T-cell (primary cell): ENCODE results near the gene SSBP4. TPM values are rescaled to one million over a fixed set of nuclear protein-coding genes. Genes with fewer than 3 reads are reported as not detected.

Experiments
- ATAC-seq, 4 experiments: fragments of 200-7000 bp in 3 of 4; fragments of 150-1000 bp in 1 of 4; cut with Tn5 transposase; replicated peaks in 1 of 4; 1 replicate in 3 of 4; 2 replicates in 1 of 4; pipeline ENCODE4 v1.10.0; 2021; ENCODE audit warnings: moderate library complexity in 3 of 4, mild to moderate bottlenecking in 2 of 4, moderate number of reproducible peaks in 1 of 4
- CTCF ChIA-PET, 2 donors: fragments of 300-600 bp; sonication (Branson Sonifier 250); formaldehyde crosslinking; loops; one replicate each; lab custom pipeline; 2022; ENCODE audit warnings: antibody characterized with exemption in 2 of 2; lab: Charles Lee
- POLR2A ChIA-PET, 2 donors: fragments of 300-600 bp; sonication (Branson Sonifier 250); formaldehyde crosslinking; loops; one replicate each; lab custom pipeline; 2022; ENCODE audit warnings: antibody characterized with exemption in 2 of 2; lab: Charles Lee
- DNase-seq, 35 experiments: peaks; one replicate each; pipeline versions ENCODE4 v3.0.0 to v3.0.0-alpha.2; 2013 to 2023
- H3K27ac ChIP-seq: one replicate; pipeline ENCODE4 v1.5.1; 2013; ENCODE audit warnings: low read length
- H3K27me3 ChIP-seq, 2 experiments: replicated peaks in 1 of 2; 1 replicate in 1 of 2; 2 replicates in 1 of 2; pipeline versions ENCODE4 v1.6.1 to v1.7.0; 2013; ENCODE audit warnings: low read length in 1 of 2, mixed read lengths in 1 of 2; ENCODE audit not compliant: control insufficient read depth in 2 of 2, insufficient read depth in 2 of 2; ENCODE audit errors: extremely low read depth in 1 of 2
- H3K36me3 ChIP-seq, 2 donors: 1 replicate in 1 of 2; 2 replicates in 1 of 2; pipeline versions ENCODE4 v1.6.1 to v1.7.0; 2013; ENCODE audit warnings: low read length in 1 of 2; ENCODE audit not compliant: control insufficient read depth in 2 of 2, insufficient read depth in 1 of 2; ENCODE audit errors: extremely low read depth in 1 of 2
- H3K4me1 ChIP-seq, 2 experiments: 1 replicate in 1 of 2; 2 replicates in 1 of 2; pipeline versions ENCODE4 v1.6.1 to v1.7.0; 2013; ENCODE audit warnings: low read length in 2 of 2, mixed read lengths in 1 of 2; ENCODE audit not compliant: insufficient read depth in 2 of 2, control insufficient read depth in 1 of 2; ENCODE audit errors: extremely low read depth in 1 of 2
- H3K4me3 ChIP-seq, 2 donors: 1 replicate in 1 of 2; 2 replicates in 1 of 2; pipeline versions ENCODE4 v1.5.1 to v1.7.0; 2013; ENCODE audit warnings: mild to moderate bottlenecking in 2 of 2, low read length in 1 of 2, moderate library complexity in 1 of 2; ENCODE audit not compliant: control insufficient read depth in 1 of 2; ENCODE audit errors: extremely low read depth in 1 of 2
- H3K9me3 ChIP-seq: 2 replicates; pipeline ENCODE4 v1.7.0; 2013
- H3K27ac Mint-ChIP-seq, 2 donors: one replicate each; pipeline ENCODE4 v1.8.0; 2020 to 2021; ENCODE audit warnings: mild to moderate bottlenecking in 2 of 2, mixed read lengths in 2 of 2
- H3K27me3 Mint-ChIP-seq, 2 donors: one replicate each; pipeline ENCODE4 v1.8.0; 2021 to 2022; ENCODE audit warnings: mixed read lengths in 2 of 2
- H3K36me3 Mint-ChIP-seq: one replicate; pipeline ENCODE4 v1.8.0; 2021; ENCODE audit warnings: mixed read lengths
- H3K4me1 Mint-ChIP-seq, 3 donors: one replicate each; pipeline ENCODE4 v1.8.0; 2020 to 2022; ENCODE audit warnings: mixed read lengths in 3 of 3, mild to moderate bottlenecking in 1 of 3
- H3K4me3 Mint-ChIP-seq, 3 donors: one replicate each; pipeline ENCODE4 v1.8.0; 2020 to 2022; ENCODE audit warnings: mild to moderate bottlenecking in 3 of 3, mixed read lengths in 3 of 3, moderate library complexity in 3 of 3
- H3K9me3 Mint-ChIP-seq, 3 donors: one replicate each; pipeline ENCODE4 v1.8.0; 2020 to 2022; ENCODE audit warnings: mixed read lengths in 3 of 3
- WGBS: methylation state at CpG from one replicate; pipeline ENCODE4 v1.1.5; 2013; ENCODE audit warnings: missing lambda C conversion rate; ENCODE audit not compliant: insufficient coverage; 5-methylcytosine and 5-hydroxymethylcytosine counted together
- total RNA-seq, 35 experiments: library from RNA in 6 of 35; stranded (reverse) in 6 of 35; fragments of 120-200 nt in 1 of 35; gene quantifications; one replicate each; pipeline versions ENCODE4 v1.2.1 to v1.2.4 and lab custom pipeline; 2013 to 2026

The SSBP4 gene
- total RNA-seq (100 to 1,000 TPM in 4 of 5 donors, 10 to 100 TPM in 1; 71.3 to 127 (median 102) TPM), total RNA-seq (lab: John Stamatoyannopoulos, UW) (33.9 to 117 (median 56.5) reads per million in 29 experiments)
- total RNA-seq (2013) = 88.4 TPM

DNA sequence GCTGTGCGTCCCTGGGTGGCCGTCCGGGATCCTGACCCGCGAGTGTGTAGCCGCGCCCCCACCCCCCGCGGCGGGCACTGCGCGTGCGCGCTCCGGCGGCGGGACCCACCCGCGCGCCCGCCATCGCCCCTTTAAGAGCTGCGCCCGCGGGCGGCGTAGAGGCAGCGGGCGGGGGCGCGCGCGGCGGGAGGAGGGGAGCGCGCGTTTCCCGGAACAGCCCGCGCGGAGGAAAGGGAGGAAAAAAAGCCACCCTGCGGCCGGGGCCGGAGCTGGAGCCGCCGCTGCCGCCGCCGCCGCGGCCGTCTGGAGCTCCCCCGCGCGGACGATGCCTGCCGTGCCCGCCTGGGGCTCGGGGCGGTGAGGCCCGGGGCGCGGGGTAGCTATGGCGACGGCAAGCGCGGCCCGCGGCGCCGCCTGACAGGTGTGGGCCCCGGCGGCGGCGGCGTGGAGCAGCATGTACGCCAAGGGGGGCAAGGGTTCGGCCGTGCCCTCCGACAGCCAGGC, at the start of gene SSBP4:
Gene SSBP4, plus strand, starts transcription at position 204 of the 504 bp plus-strand sequence. Its CDS starts 251 bp downstream, at position 455.
- Histone ChIP-seq H3K36me3 (no peaks in the 10 kb centered on the region), H3K4me1 (peaks cover 47 to 94% of the 10 kb centered on the region in 2 experiments), H3K27me3 (peaks cover 0 to 44% of the 10 kb centered on the region in 2 experiments), H3K9me3 (no peaks in the 10 kb centered on the region), H3K4me3 (peak within 1 kb of the TSS; percentile 55 to 77), H3K27ac (peak within 1 kb of the TSS; percentile 68)
- WGBS = under 1% methylated on average over 80 of the region's 80 CpGs
- Mint-ChIP-seq H3K4me3 (peak within 1 kb of the TSS; percentile 83 to 92 (median 89)), H3K27ac (peak within 1 kb of the TSS; percentile 90 to 95), H3K36me3 (no peaks in the 10 kb centered on the region), H3K4me1 (peaks cover 72 to 85% (median 84%) of the 10 kb centered on the region in 3 donors), H3K9me3 (no peaks in the 10 kb centered on the region), H3K27me3 (peaks cover 17 to 20% of the 10 kb centered on the region in 2 donors)
- ATAC-seq = peak; percentile 63 to 69 (median 65)
- POLR2A ChIA-PET = interaction anchor here in 1 of 2 donors (1.0 kb wide), 1 partner anchor 138 kb away, joined by 5 read pairs; the partner anchor contains the start of gene JUND
- CTCF ChIA-PET = interaction anchor here (0.6 to 1.2 kb wide), 5 partner anchors 9 to 413 kb away, joined by 3 to 4 read pairs (median 3); partner anchors contain the start of genes KXD1 (in 1 of the 2) and UPF1 (in 1 of the 2)
- peak in 34 of 35 experiments; percentile 43 to 83 (median 60) for DNase-seq

DNA sequence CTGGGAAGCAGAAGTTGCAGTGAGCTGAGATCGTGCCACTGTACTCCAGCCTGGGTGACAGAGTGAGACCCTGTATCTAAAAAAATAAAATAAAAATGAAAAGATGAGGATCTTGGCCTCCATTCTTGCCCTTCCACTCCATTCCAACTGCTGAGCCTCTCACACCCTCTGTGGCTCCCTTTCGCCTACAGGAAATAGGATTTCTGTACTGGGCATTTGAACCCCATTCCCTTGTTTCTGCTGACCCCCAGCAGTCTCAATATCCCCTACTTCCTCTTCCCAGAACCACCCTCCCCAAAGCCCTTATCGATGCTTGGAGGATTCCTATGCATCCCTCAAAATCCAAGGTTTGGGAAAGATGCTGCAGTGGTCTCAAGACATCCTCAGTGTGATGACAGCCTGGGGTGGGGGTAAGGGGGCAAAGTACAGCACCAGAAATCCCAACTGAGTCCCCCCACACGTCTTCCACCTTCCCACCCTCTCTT, 45.7 kb upstream of the SSBP4 start:
- H3K27ac ChIP-seq = no peak overlapping the region
- WGBS = 100% methylated on average over 1 of the region's 4 CpGs
- H3K9me3 Mint-ChIP-seq = no peaks in the 10 kb centered on the region
- ATAC-seq (no peak), DNase-seq (no peak)
- peaks cover 4 to 5% of the 10 kb centered on the region in 2 donors for H3K27me3 Mint-ChIP-seq
- peaks cover 0 to 20% of the 10 kb centered on the region in 2 experiments for H3K4me1 ChIP-seq
- no peak overlapping the region for H3K27ac Mint-ChIP-seq
- ChIA-PET POLR2A (no interaction called here), CTCF (no interaction called here)
- no peak overlapping the region for H3K4me3 ChIP-seq
- H3K36me3 Mint-ChIP-seq = no peaks in the 10 kb centered on the region
- no peaks in the 10 kb centered on the region for H3K9me3 ChIP-seq
- H3K36me3 ChIP-seq = no peaks in the 10 kb centered on the region
- H3K27me3 ChIP-seq = peaks cover 0 to 14% of the 10 kb centered on the region in 2 experiments
- no peak overlapping the region for H3K4me3 Mint-ChIP-seq
- peaks cover 8 to 11% (median 10%) of the 10 kb centered on the region in 3 donors for H3K4me1 Mint-ChIP-seq

DNA sequence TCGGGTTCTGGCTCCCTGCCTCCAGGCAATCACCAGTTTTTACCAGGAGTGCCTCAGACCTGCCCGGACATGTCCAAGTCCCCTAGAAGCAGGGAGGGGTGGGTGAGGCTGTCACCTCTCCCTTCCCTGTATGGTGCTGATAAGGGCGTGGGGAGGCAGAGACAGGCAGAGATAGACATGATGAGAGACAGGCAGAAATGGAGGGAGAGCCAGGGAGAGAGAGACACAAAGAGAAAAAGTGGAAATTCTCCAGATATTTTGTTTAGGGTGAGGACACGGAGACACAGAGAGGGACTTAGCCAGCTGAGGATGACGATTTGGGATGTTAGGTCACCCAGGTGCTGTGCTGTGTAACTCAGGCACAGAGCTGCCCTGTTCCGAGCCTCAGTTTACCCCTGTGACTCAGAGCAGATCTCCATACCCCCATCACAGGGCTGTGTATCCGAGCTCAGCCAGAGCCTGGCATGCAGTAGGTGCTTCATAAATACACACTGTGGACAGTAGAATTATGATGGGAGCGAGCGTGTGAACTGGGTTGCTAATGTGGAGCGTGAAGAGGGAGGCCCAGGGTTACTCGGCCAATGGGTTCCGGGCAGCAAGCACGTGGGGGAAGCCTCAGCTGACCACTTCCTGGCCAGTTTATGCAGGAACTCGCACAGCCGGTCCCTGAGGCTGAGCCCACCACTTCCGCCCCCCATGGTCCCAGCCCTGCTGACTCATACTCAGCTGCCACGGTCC, 45.1 kb upstream of the SSBP4 start:
- H3K4me1 ChIP-seq = peaks cover 0 to 20% of the 10 kb centered on the region in 2 experiments
- Mint-ChIP-seq H3K27me3 (peaks cover 4 to 5% of the 10 kb centered on the region in 2 donors), H3K4me1 (peaks cover 8 to 11% (median 10%) of the 10 kb centered on the region in 3 donors), H3K4me3 (no peak overlapping the region), H3K27ac (peak overlapping the region in 1 of 2 donors; percentile 44), H3K36me3 (no peaks in the 10 kb centered on the region), H3K9me3 (no peaks in the 10 kb centered on the region)
- WGBS = 11% methylated on average over 6 of the region's 17 CpGs
- no peak overlapping the region for H3K4me3 ChIP-seq
- no peak overlapping the region for H3K27ac ChIP-seq
- CTCF ChIA-PET = interaction anchor here in 1 of 2 donors (0.6 kb wide), 1 partner anchor 96 kb away, joined by 3 read pairs; no protein-coding TSS in a partner anchor
- peaks cover 0 to 14% of the 10 kb centered on the region in 2 experiments for H3K27me3 ChIP-seq
- ATAC-seq (peak; percentile 29 to 80 (median 66)), DNase-seq (peak in 31 of 35 experiments; percentile 7 to 73 (median 40))
- POLR2A ChIA-PET = no interaction called here
- no peaks in the 10 kb centered on the region for H3K9me3 ChIP-seq
- no peaks in the 10 kb centered on the region for H3K36me3 ChIP-seq

DNA sequence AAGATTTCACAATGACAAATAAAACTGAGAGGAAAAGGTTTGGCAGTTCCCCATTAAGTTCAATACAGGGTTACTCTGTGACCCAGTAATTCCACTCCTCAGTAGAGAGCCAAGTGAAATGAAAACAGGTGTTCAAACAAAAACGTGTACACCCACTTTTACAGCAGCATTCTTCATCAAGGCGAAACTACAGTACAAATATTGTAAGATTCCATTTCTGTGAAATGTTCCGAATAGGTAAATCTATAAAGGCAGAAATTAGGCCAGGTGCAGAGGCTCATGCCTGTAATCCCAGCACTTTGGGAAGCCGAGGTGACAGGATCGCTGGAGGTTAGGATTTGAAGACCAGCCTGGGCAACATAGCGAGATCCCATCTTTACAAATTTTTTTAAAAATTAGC, 42.2 kb upstream of the SSBP4 start:
- no peaks in the 10 kb centered on the region for H3K36me3 ChIP-seq
- H3K27ac ChIP-seq = no peak overlapping the region
- Mint-ChIP-seq H3K4me3 (no peak overlapping the region), H3K4me1 (peaks cover 8 to 11% (median 10%) of the 10 kb centered on the region in 3 donors), H3K36me3 (no peaks in the 10 kb centered on the region), H3K9me3 (no peaks in the 10 kb centered on the region), H3K27ac (no peak overlapping the region), H3K27me3 (peaks cover 5 to 11% of the 10 kb centered on the region in 2 donors)
- ATAC-seq (no peak), DNase-seq (no peak)
- no peak overlapping the region for H3K4me3 ChIP-seq
- ChIA-PET POLR2A (no interaction called here), CTCF (interaction anchor here in 1 of 2 donors (0.6 kb wide), 1 partner anchor 828 kb away, joined by 3 read pairs; no protein-coding TSS in a partner anchor)
- H3K27me3 ChIP-seq = peaks cover 0 to 20% of the 10 kb centered on the region in 2 experiments
- H3K9me3 ChIP-seq = no peaks in the 10 kb centered on the region
- peaks cover 0 to 20% of the 10 kb centered on the region in 2 experiments for H3K4me1 ChIP-seq
- no CpG with 5 or more reads among the region's 6 CpGs for WGBS

DNA sequence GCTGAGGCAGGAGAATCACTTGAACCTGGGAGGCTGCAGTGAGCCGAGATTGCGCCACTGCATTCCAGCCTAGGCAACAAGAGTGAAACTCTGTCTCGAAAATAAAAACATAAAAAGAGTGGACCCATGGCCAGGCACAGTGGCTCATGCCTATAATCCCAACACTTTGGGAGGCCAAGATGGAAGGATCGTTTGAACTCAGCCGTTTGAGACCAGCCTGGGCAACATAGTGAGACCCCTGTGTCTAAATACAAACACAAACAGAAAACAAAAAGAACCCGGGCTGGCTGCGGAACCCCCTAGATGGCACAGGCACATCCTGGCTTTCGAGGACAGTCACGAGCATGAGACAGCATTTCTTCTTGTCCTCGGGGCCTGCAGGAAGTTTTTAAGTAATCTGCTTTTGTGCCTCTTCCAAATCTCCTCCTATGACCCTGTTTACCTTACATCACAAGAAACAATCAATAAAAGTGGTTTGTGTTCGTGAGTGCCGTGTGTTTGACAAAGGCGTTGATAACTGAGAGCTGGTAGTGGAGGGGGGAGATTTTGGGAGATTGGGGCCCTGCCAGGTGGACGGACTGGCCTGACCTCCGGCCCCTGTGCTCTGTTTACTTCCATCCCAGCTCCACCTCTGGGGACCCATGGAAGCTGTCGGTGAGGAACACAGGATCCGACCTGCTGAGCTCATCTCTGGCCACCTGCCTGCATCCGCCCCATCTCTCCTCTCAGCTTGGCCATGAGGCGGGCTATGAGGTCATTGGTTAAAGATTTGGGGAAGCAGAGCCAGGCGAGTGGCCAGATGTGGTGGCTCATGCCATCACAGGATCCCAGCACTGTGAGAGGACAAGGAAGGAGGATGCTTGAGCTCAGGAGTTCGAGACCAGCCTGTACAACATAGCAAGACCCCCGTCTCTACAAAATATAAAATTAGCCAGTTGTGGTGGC, 39.1 kb upstream of the SSBP4 start:
- H3K4me1 ChIP-seq = no peaks in the 10 kb centered on the region
- no peak overlapping the region for H3K4me3 ChIP-seq
- no peaks in the 10 kb centered on the region for H3K9me3 Mint-ChIP-seq
- H3K9me3 ChIP-seq = no peaks in the 10 kb centered on the region
- POLR2A ChIA-PET = interaction anchor here in 1 of 2 donors (0.6 kb wide), 1 partner anchor 9 kb away, joined by 3 read pairs; no protein-coding TSS in a partner anchor
- H3K27me3 ChIP-seq = peaks cover 0 to 40% of the 10 kb centered on the region in 2 experiments
- DNase-seq (no peak), ATAC-seq (no peak)
- H3K36me3 ChIP-seq = no peaks in the 10 kb centered on the region
- H3K27me3 Mint-ChIP-seq = peaks cover 4 to 28% of the 10 kb centered on the region in 2 donors
- no peaks in the 10 kb centered on the region for H3K4me1 Mint-ChIP-seq
- no peaks in the 10 kb centered on the region for H3K36me3 Mint-ChIP-seq
- H3K4me3 Mint-ChIP-seq = no peak overlapping the region
- no peak overlapping the region for H3K27ac Mint-ChIP-seq
- CTCF ChIA-PET = interaction anchor here (0.6 to 1.2 kb wide), 3 partner anchors 9 to 567 kb away, joined by 3 to 6 read pairs (median 4); partner anchors contain the start of gene LRRC25 (in 1 of the 2)
- no peak overlapping the region for H3K27ac ChIP-seq
- 64% methylated on average over 6 of the region's 22 CpGs for WGBS
